DMS153 treated with DMSO at 0.1 percent for 48 hours (cell line): ENCODE results near the gene MIPOL1.
A peak's percentile ranks its signal among the peaks of the same experiment; 100 is the strongest.
"Not testable (repeated sequence)": the region's sequence is repeated elsewhere in the genome, so short reads cannot be mapped to it uniquely, and the experiment has no call there.

Source experiments
- DNase-seq: peaks from one replicate; lab custom pipeline; 2025; ENCODE audit not compliant: unreplicated experiment; lab: John Stamatoyannopoulos, UW

The MIPOL1 gene

GRCh38 chr14:37187294-37187693 lies 10.4 kb upstream of the MIPOL1 start:
- no peak for DNase-seq

GRCh38 chr14:37187840-37188577 lies 9.7 kb upstream of the MIPOL1 start:
- not testable (repeated sequence) for DNase-seq

DNA sequence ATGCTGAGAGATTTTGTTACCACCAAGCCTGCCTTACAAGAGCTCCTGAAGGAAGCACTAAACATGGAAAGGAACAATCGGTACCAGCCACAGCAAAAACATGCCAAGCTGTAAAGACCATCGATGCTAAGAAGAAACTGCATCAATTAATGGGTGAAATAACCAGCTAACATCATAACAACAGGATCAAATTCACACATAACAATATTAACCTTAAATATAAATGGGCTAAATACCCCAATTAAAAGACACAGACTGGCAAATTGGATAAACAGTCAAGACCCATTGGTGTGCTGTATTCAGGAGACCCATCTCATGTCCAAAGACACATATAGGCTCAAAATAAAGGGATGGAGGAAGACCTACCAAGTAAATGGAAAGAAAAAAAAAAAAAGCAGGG lies 8.0 kb upstream of the MIPOL1 start:
- DNase-seq: not testable (repeated sequence)

GRCh38 chr14:37194698-37195097 lies 3.0 kb upstream of the MIPOL1 start:
- no peak for DNase-seq

DNA sequence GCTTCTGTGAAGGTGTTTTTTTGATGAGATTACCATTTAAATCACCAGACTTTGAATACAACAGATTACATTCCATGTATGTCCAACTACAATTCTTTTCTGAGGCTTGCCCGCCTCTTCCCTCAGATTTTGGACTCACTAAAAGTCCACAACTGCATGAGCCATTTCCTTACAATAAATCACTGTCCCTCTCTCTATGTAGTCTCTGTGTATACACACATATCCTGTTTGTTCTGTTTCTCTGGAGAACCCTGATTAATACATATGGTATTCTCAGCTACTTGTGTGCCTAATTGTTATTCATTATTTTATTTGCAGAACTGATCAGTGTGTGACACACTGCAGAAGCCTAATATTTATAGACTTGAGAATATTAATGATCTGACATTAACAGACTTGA lies 2.4 kb upstream of the MIPOL1 start:
- no peak for DNase-seq

GRCh38 chr14:37196604-37197420 lies 925 bp upstream of the MIPOL1 start:
- no peak for DNase-seq

DNA sequence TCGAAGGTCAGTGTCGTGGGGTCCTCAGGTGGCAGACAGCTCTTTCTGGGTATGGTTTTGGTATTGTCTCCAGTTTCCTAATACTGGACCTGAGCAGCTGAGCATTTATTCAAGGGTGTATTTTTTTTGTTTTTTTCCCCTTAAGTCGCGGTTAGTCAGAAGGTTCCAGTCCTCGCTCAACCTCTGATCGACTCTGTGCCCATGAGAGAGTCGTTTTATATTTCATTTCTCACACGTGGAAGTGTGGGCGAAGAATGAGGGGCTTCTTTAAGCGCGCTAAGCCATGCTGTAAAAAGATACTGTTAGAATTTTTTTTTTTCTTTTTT lies 499 bp downstream of the MIPOL1 start:
- DNase-seq: no peak

GRCh38 chr14:37198907-37199306 lies 1.2 kb downstream of the MIPOL1 start:
- no peak for DNase-seq

GRCh38 chr14:37201724-37202123 lies 4.0 kb downstream of the MIPOL1 start:
- no peak for DNase-seq

GRCh38 chr14:37202265-37202664 lies 4.5 kb downstream of the MIPOL1 start:
- no peak for DNase-seq

GRCh38 chr14:37202812-37203211 lies 5.1 kb downstream of the MIPOL1 start:
- no peak for DNase-seq

- DNase-seq: no peak
Observed at GRCh38 chr14:37203423-37203822, 5.7 kb downstream of the MIPOL1 start.

DNA sequence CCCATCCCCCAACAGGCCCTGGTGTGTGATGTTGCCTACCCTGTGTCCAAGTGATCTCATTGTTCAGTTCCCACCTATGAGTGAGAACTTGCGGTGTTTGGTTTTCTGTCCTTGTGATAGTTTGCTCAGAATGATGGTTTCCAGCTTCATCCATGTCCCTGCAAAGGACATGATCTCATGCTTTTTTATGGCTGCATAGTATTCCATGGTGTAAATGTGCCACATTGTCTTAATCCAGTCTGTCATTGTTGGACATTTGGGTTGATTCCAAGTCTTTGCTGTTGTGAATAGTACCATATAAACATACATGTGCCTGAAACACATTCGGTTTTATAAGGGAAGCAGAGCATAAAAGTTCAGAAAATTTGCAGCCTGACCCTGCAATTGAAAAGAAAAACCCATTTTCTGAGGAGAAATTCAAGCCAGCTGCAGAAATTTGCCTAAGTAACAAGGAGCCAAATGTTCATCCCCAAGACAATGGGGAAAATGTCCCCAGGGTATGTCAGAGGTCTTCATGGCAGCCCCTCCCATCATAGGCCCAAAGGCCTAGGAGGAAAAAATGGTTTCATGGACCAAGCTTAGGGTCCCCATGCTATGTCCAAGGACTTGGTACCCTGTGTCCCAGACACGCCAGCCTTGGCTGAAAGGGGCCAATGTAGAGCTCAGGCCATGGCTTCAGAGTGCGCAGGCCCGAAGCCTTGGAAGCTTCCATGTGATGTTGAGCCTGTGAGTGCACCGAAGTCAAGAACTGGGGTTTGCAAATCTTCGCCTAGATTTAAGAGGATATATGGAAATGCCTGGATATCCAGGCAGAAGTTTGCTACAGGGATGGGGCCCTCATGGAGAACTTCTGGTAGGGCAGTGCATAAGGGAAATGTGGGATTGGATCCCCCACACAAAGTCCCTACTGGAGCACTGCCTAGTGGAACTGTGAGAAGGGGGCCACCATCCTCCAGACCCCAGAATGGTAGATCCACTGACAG lies 8.2 kb downstream of the MIPOL1 start:
- not testable (repeated sequence) for DNase-seq

- DNase-seq: not testable (repeated sequence)
Observed at GRCh38 chr14:37209617-37210016, 11.9 kb downstream of the MIPOL1 start.

GRCh38 chr14:37210448-37210847 lies 12.7 kb downstream of the MIPOL1 start:
- DNase-seq: no peak

DNA sequence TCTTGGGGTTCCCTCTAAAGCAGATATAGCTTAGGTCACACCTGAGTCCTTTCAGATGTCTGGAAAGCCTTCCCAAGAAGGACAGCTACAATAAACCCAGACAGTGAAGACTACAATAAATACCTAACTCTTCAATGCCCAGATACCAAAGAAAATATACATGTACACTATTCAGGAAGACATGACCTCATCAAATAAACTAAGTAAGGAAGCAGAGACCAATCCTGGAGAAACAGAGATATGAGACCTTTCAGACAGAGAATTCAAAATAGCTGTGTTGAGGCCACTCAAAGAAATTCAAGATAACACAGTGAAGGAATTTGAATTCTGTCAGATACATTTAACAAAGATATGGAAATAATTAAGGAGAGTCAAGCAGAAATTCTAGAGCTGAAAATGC lies 15.3 kb downstream of the MIPOL1 start:
- DNase-seq: no peak

DNA sequence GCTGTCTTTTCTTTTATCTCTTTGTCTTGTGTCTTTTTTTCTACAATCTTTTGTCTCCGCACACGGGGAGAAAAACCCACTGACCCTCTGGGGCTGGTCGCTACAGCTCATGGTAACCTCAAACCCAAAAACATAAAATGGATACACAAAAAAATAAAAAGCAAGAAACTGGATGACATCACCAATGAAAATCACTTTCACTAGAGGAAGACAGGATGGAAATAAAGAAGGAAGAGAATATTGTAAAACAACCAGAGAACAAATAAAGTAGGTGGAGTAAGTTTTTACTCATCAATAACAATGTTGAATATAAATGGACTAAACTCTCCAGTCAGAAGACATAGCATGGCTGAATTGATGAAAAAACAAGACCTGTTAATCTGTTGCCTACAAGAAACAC lies 17.6 kb downstream of the MIPOL1 start:
- DNase-seq: no peak

- no peak for DNase-seq
Observed at GRCh38 chr14:37221073-37221472, 23.3 kb downstream of the MIPOL1 start.

DNA sequence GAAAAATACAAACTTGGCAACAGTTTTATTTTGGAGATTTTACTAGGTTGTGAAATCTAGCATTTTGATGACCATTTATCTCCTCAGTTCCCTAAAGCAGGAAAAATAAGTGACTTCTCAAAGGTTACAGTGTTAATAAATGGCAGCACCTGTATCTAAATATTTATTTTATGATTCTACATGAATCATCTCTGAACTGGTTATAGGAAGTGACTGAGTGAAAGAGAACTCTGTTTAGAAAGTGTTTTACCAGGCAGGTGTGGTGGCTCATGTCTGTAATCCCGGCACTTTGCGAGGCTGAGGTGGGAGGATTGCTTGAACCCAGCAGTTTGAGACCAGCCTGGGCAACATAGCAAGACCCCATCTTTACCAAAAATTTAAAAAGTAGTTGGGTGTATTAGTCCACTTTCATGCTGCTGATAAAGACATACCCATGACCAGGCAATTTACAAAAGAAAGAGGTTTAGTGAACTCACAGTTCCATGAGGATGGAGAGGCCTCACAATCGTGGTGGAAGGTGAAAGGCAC lies 26.3 kb downstream of the MIPOL1 start:
- no peak for DNase-seq

DNA sequence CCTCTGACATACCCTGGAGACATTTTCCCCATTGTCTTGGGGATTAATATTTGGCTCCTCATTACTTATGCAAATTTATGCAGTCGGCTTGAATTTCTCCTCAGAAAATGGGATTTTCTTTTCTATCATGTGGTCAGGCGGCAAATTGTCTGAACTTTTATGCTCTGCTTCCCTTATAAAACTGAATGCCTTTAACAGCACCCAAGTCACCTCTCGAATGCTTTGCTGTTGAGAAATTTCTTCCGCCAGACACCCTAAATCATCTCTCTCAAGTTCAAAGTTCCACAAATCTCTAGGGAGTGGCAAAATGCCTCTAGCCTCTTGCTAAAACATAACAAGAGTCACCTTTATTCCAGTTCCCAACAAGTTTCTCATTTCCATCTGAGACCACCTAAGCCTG lies 27.9 kb downstream of the MIPOL1 start:
- not testable (repeated sequence) for DNase-seq

- DNase-seq: peak; percentile 75
Observed at GRCh38 chr14:37230551-37231194, 32.9 kb downstream of the MIPOL1 start.
